ENCODE results near the gene THAP6. TPM values are rescaled to one million over a fixed set of nuclear protein-coding genes. Genes with fewer than 3 reads are reported as not detected.
A peak's percentile ranks its signal among the peaks of the same experiment; 100 is the strongest.
"Not testable (repeated sequence)": the region's sequence is repeated elsewhere in the genome, so short reads cannot be mapped to it uniquely, and the experiment has no call there.

Gene THAP6
- polyA plus RNA-seq (2014; cell fraction: cytosol; rRNA removed), result 14.9 and 15.4 TPM in 2 replicates
- 31.8 and 34.4 TPM in 2 replicates for polyA plus RNA-seq (2014; cell fraction: nucleus; rRNA removed)

GRCh38 chr4:75514131-75514948, at the start of gene THAP6, which contains the start of gene RCHY1:
THAP6 (plus strand) TSS chr4:75514473; CDS start chr4:75515453, 980 bp downstream.
RCHY1 (minus strand) TSS chr4:75514403; CDS start chr4:75514286, 117 bp downstream.
- DNase-seq (ENCODE audit: low spot score), result peak; percentile 96

- no peak for DNase-seq (ENCODE audit: low spot score)
Measured at GRCh38 chr4:75469896-75470295, 44.4 kb upstream of the THAP6 start.

- no peak for DNase-seq (ENCODE audit: low spot score)
Measured at GRCh38 chr4:75470738-75471137, 43.5 kb upstream of the THAP6 start.

GRCh38 chr4:75477201-75477600, 37.1 kb upstream of the THAP6 start:
- DNase-seq (ENCODE audit: low spot score), result no peak

GRCh38 chr4:75484190-75484589, 30.1 kb upstream of the THAP6 start:
- DNase-seq (ENCODE audit: low spot score), result no peak

GRCh38 chr4:75490155-75490554, 24.1 kb upstream of the THAP6 start:
- no peak for DNase-seq (ENCODE audit: low spot score)

- DNase-seq (ENCODE audit: low spot score), result no peak
Measured at GRCh38 chr4:75494563-75494962, 19.7 kb upstream of the THAP6 start.

GRCh38 chr4:75495476-75495875, 18.8 kb upstream of the THAP6 start:
- no peak for DNase-seq (ENCODE audit: low spot score)

GRCh38 chr4:75496406-75496805, 17.9 kb upstream of the THAP6 start:
- no peak for DNase-seq (ENCODE audit: low spot score)

GRCh38 chr4:75497133-75497532, 17.1 kb upstream of the THAP6 start:
- no peak for DNase-seq (ENCODE audit: low spot score)

- no peak for DNase-seq (ENCODE audit: low spot score)
Measured at GRCh38 chr4:75498041-75498440, 16.2 kb upstream of the THAP6 start.

GRCh38 chr4:75499900-75500299, 14.4 kb upstream of the THAP6 start:
- DNase-seq (ENCODE audit: low spot score), result no peak

GRCh38 chr4:75502671-75503070, 11.6 kb upstream of the THAP6 start:
- no peak for DNase-seq (ENCODE audit: low spot score)

GRCh38 chr4:75505630-75506029, 8.6 kb upstream of the THAP6 start:
- no peak for DNase-seq (ENCODE audit: low spot score)

- not testable (repeated sequence) for DNase-seq (ENCODE audit: low spot score)
Measured at GRCh38 chr4:75509592-75509991, 4.7 kb upstream of the THAP6 start.

GRCh38 chr4:75511841-75512240, 2.4 kb upstream of the THAP6 start:
- no peak for DNase-seq (ENCODE audit: low spot score)

GRCh38 chr4:75512386-75513211, 1.7 kb upstream of the THAP6 start:
- no peak for DNase-seq (ENCODE audit: low spot score)

- no peak for DNase-seq (ENCODE audit: low spot score)
Measured at GRCh38 chr4:75513526-75514130, 645 bp upstream of the THAP6 start.

- DNase-seq (ENCODE audit: low spot score), result peak; percentile 2
Measured at GRCh38 chr4:75514949-75515612, 808 bp downstream of the THAP6 start.

- no peak for DNase-seq (ENCODE audit: low spot score)
Measured at GRCh38 chr4:75516144-75516543, 1.9 kb downstream of the THAP6 start.

GRCh38 chr4:75519452-75519851, 5.2 kb downstream of the THAP6 start:
- DNase-seq (ENCODE audit: low spot score), result not testable (repeated sequence)

All from SK-N-DZ (cell line).